PC-9 (cell line): ENCODE results near the gene DHRS4L2.

ENCODE experiments used
- EZH2 ChIP-seq: fragments of 200-600 bp; sonication (generic); IDR thresholded peaks from 2 replicates; pipeline ENCODE4 v1.8.0; 2017; ENCODE audit warnings: antibody characterized with exemption, low read depth
- TF ChIP-seq, protein P1 (sequence below): fragments of 200-600 bp; sonication (generic); conservative IDR thresholded peaks from 2 replicates; pipeline ENCODE4 v1.6.1; 2017; ENCODE audit warnings: mixed run types, antibody characterized with exemption, mild to moderate bottlenecking, moderate library complexity

GRCh38 chr14:23942587-23942986 lies 46.1 kb upstream of the DHRS4L2 start:
- TF ChIP-seq, protein P1, sequence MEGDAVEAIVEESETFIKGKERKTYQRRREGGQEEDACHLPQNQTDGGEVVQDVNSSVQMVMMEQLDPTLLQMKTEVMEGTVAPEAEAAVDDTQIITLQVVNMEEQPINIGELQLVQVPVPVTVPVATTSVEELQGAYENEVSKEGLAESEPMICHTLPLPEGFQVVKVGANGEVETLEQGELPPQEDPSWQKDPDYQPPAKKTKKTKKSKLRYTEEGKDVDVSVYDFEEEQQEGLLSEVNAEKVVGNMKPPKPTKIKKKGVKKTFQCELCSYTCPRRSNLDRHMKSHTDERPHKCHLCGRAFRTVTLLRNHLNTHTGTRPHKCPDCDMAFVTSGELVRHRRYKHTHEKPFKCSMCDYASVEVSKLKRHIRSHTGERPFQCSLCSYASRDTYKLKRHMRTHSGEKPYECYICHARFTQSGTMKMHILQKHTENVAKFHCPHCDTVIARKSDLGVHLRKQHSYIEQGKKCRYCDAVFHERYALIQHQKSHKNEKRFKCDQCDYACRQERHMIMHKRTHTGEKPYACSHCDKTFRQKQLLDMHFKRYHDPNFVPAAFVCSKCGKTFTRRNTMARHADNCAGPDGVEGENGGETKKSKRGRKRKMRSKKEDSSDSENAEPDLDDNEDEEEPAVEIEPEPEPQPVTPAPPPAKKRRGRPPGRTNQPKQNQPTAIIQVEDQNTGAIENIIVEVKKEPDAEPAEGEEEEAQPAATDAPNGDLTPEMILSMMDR: no peak
- no peak for TF ChIP-seq EZH2
